Measurements from ENCODE around the gene GPD1. TPM values are rescaled to one million over a fixed set of nuclear protein-coding genes. Genes with fewer than 3 reads are reported as not detected.
A peak's percentile ranks its signal among the peaks of the same experiment; 100 is the strongest.

Gene GPD1
- total and polyA plus RNA-seq, 9 of the 15 experiments (the other 6 are each of a cell fraction or from before 2014, with no cell fraction given): 0.13 to 1.00 (median 0.55) TPM

DNA sequence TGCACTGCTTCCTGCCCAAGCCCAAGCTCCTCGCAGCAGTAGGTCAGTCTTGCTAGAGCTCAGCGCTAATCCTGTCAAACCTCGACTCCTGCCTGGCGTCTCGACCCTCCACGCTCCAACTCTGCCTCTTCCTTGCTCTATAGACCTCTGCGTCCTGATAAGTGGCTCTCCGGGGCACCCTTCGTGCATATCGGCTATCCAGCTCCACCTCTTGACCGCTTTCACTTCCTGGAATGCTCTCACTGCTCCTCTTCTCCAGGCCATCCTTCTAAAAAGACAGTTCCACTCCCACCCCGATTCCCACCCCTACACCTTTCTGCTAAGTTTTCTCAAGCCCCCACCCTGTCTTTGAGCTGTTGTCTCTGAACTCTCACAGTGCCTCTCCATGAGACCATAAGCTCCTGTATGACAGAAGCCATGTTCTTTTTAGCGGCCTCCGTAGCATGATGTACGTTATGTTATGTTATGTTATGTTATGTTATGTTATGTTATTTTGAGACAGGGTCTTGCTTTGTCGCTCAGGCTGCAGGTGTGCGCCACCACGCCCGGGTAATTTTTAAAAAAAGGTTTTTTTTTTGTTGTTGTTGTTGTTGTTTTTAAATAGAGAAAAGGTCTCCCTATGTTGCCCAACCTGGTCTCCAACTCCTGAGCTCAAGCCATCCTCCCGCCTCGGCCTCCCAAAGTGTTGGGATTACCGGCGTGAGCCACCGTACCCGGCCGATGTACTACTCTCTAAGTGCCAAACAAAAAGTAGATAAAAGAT is 8.8 kb downstream of the GPD1 start (continued):
- TF ChIP-seq, protein P1, sequence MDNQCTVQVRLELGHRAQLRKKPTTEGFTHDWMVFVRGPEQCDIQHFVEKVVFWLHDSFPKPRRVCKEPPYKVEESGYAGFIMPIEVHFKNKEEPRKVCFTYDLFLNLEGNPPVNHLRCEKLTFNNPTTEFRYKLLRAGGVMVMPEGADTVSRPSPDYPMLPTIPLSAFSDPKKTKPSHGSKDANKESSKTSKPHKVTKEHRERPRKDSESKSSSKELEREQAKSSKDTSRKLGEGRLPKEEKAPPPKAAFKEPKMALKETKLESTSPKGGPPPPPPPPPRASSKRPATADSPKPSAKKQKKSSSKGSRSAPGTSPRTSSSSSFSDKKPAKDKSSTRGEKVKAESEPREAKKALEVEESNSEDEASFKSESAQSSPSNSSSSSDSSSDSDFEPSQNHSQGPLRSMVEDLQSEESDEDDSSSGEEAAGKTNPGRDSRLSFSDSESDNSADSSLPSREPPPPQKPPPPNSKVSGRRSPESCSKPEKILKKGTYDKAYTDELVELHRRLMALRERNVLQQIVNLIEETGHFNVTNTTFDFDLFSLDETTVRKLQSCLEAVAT (IDR thresholded peaks at IDR 0.05): peak; percentile 53; a peak in 2 of 4 replicates
- TF ChIP-seq ILF3 (IDR thresholded peaks at IDR 0.05; ENCODE audit: borderline replicate concordance) (no peak), PHB2 (IDR thresholded peaks at IDR 0.05; ENCODE audit: low read depth) (no peak), RBM15 (IDR thresholded peaks at IDR 0.05; ENCODE audit: insufficient read depth, low read length) (no peak), SNIP1 (IDR thresholded peaks at IDR 0.05; ENCODE audit: low read depth) (no peak), MYBL2 (IDR thresholded peaks at IDR 0.05; ENCODE audit: low read depth) (no peak), MYBL2 (CRISPR knock-in tag; IDR thresholded peaks at IDR 0.05; ENCODE audit: borderline replicate concordance) (no peak), MCM2 (IDR thresholded peaks at IDR 0.05; ENCODE audit: low read depth) (no peak), ZNF354B (CRISPR knock-in tag; IDR thresholded peaks at IDR 0.05) (no peak), PRMT5 (CRISPR knock-in tag; IDR thresholded peaks at IDR 0.05) (no peak), SMARCA4 (IDR thresholded peaks at IDR 0.05) (0 out of 2 replicates have a peak, but pooled peaks have one; percentile 30), POLR2A (conservative IDR thresholded peaks at IDR 0.05) (peak; percentile 57), HNRNPUL1 (IDR thresholded peaks at IDR 0.05; ENCODE audit: low read length) (no peak), RFX1 (IDR thresholded peaks at IDR 0.05) (no peak), KDM5B (IDR thresholded peaks at IDR 0.05; ENCODE audit: insufficient replicate concordance, low read depth, low read length) (peak; percentile 46), ETV1 (tag; conservative IDR thresholded peaks at IDR 0.05; ENCODE audit: low read depth) (no peak), SRSF1 (IDR thresholded peaks at IDR 0.05; ENCODE audit: low read depth, low read length) (no peak)
- TF ChIP-seq, protein P2, sequence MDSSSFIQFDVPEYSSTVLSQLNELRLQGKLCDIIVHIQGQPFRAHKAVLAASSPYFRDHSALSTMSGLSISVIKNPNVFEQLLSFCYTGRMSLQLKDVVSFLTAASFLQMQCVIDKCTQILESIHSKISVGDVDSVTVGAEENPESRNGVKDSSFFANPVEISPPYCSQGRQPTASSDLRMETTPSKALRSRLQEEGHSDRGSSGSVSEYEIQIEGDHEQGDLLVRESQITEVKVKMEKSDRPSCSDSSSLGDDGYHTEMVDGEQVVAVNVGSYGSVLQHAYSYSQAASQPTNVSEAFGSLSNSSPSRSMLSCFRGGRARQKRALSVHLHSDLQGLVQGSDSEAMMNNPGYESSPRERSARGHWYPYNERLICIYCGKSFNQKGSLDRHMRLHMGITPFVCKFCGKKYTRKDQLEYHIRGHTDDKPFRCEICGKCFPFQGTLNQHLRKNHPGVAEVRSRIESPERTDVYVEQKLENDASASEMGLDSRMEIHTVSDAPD (CRISPR knock-in tag; IDR thresholded peaks at IDR 0.05): no peak
- TF ChIP-seq, protein P3, sequence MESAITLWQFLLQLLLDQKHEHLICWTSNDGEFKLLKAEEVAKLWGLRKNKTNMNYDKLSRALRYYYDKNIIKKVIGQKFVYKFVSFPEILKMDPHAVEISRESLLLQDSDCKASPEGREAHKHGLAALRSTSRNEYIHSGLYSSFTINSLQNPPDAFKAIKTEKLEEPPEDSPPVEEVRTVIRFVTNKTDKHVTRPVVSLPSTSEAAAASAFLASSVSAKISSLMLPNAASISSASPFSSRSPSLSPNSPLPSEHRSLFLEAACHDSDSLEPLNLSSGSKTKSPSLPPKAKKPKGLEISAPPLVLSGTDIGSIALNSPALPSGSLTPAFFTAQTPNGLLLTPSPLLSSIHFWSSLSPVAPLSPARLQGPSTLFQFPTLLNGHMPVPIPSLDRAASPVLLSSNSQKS (CRISPR knock-in tag; IDR thresholded peaks at IDR 0.05): no peak
- TF ChIP-seq, protein P4, sequence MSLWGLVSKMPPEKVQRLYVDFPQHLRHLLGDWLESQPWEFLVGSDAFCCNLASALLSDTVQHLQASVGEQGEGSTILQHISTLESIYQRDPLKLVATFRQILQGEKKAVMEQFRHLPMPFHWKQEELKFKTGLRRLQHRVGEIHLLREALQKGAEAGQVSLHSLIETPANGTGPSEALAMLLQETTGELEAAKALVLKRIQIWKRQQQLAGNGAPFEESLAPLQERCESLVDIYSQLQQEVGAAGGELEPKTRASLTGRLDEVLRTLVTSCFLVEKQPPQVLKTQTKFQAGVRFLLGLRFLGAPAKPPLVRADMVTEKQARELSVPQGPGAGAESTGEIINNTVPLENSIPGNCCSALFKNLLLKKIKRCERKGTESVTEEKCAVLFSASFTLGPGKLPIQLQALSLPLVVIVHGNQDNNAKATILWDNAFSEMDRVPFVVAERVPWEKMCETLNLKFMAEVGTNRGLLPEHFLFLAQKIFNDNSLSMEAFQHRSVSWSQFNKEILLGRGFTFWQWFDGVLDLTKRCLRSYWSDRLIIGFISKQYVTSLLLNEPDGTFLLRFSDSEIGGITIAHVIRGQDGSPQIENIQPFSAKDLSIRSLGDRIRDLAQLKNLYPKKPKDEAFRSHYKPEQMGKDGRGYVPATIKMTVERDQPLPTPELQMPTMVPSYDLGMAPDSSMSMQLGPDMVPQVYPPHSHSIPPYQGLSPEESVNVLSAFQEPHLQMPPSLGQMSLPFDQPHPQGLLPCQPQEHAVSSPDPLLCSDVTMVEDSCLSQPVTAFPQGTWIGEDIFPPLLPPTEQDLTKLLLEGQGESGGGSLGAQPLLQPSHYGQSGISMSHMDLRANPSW (CRISPR knock-in tag; IDR thresholded peaks at IDR 0.05): no peak
- TF ChIP-seq, protein P5, sequence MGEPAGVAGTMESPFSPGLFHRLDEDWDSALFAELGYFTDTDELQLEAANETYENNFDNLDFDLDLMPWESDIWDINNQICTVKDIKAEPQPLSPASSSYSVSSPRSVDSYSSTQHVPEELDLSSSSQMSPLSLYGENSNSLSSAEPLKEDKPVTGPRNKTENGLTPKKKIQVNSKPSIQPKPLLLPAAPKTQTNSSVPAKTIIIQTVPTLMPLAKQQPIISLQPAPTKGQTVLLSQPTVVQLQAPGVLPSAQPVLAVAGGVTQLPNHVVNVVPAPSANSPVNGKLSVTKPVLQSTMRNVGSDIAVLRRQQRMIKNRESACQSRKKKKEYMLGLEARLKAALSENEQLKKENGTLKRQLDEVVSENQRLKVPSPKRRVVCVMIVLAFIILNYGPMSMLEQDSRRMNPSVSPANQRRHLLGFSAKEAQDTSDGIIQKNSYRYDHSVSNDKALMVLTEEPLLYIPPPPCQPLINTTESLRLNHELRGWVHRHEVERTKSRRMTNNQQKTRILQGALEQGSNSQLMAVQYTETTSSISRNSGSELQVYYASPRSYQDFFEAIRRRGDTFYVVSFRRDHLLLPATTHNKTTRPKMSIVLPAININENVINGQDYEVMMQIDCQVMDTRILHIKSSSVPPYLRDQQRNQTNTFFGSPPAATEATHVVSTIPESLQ (CRISPR knock-in tag; IDR thresholded peaks at IDR 0.05): no peak
